IMR-90 (cell line): Measurements from ENCODE around the gene MAGI2. TPM values are rescaled to one million over a fixed set of nuclear protein-coding genes. Genes with fewer than 3 reads are reported as not detected.

ENCODE experiments used
- ATAC-seq: fragments of 200-7000 bp; cut with Tn5 transposase; 2 replicates; pipeline ENCODE4 v1.9.1; 2020; ENCODE audit warnings: low read depth, mild to moderate bottlenecking, moderate library complexity
- BruUV-seq: library from RNA; stranded (reverse); fragments of 400-500 nt; replicated peaks from 2 replicates; lab custom pipeline; 2021; lab: Mats Ljungman, UMichigan
- CTCF ChIA-PET: fragments of 300-600 bp; formaldehyde crosslinking; extraction: SDS; loops from one replicate; lab custom pipeline; 2021; ENCODE audit warnings: antibody characterized with exemption; lab: Yijun Ruan, JAX
- POLR2A ChIA-PET: fragments of 300-600 bp; sonication (Branson Sonifier 250); formaldehyde crosslinking; loops from one replicate; lab custom pipeline; 2022; ENCODE audit warnings: antibody characterized with exemption; ENCODE audit not compliant: unreplicated experiment; lab: Charles Lee
- DNase-seq: peaks from one replicate; pipeline ENCODE4 v3.0.0; 2013
- H2AFZ ChIP-seq: replicated peaks from 2 replicates; pipeline ENCODE3; 2013; ENCODE audit warnings: low read length, mild to moderate bottlenecking; ENCODE audit not compliant: poor library complexity
- H2AK5ac ChIP-seq: 2 replicates; pipeline ENCODE4 v1.6.1; 2013; ENCODE audit warnings: low read depth, low read length, inconsistent platforms
- H2AK9ac ChIP-seq: replicated peaks from 2 replicates; pipeline ENCODE3; 2013; ENCODE audit warnings: mild to moderate bottlenecking, low read depth, low read length, moderate library complexity; ENCODE audit not compliant: poor library complexity
- H2BK120ac ChIP-seq: 2 replicates; pipeline ENCODE4 v1.6.1; 2013; ENCODE audit warnings: low read depth, low read length, inconsistent platforms
- H2BK15ac ChIP-seq: 3 replicates; pipeline ENCODE4 v1.6.1; 2013; ENCODE audit warnings: low read depth, low read length, inconsistent platforms
- H2BK20ac ChIP-seq: 2 replicates; pipeline ENCODE4 v1.6.1; 2013; ENCODE audit warnings: low read depth, mild to moderate bottlenecking, inconsistent platforms, low read length, moderate library complexity
- H2BK5ac ChIP-seq: 2 replicates; pipeline ENCODE4 v1.6.1; 2013; ENCODE audit warnings: mild to moderate bottlenecking, low read depth, low read length, inconsistent platforms; ENCODE audit not compliant: poor library complexity, severe bottlenecking
- H3K14ac ChIP-seq: replicated peaks from 2 replicates; pipeline ENCODE4 v1.6.1; 2013; ENCODE audit warnings: low read depth, low read length, inconsistent platforms
- H3K18ac ChIP-seq: 2 replicates; pipeline ENCODE4 v1.6.1; 2013; ENCODE audit warnings: low read depth, low read length, control low read depth
- H3K23ac ChIP-seq: 2 replicates; pipeline ENCODE4 v1.6.1; 2013; ENCODE audit warnings: low read depth, low read length, inconsistent platforms
- H3K27ac ChIP-seq: 2 replicates; pipeline ENCODE4 v1.5.1; 2013; ENCODE audit warnings: mild to moderate bottlenecking, control low read depth, low read length; ENCODE audit not compliant: insufficient read depth
- H3K27me3 ChIP-seq: 2 replicates; pipeline ENCODE4 v1.6.1; 2013; ENCODE audit warnings: low read length; ENCODE audit not compliant: control insufficient read depth, insufficient read depth
- H3K36me3 ChIP-seq: 2 replicates; pipeline ENCODE4 v1.6.1; 2013; ENCODE audit warnings: low read length, mixed read lengths; ENCODE audit not compliant: control insufficient read depth, insufficient read depth
- H3K4ac ChIP-seq: 2 replicates; pipeline ENCODE4 v1.6.1; 2013; ENCODE audit warnings: low read depth, low read length, inconsistent platforms
- H3K4me1 ChIP-seq: 2 replicates; pipeline ENCODE4 v1.6.1; 2013; ENCODE audit warnings: low read length, mixed read lengths; ENCODE audit not compliant: control insufficient read depth, insufficient read depth
- H3K4me2 ChIP-seq: 2 replicates; pipeline ENCODE4 v1.6.1; 2013; ENCODE audit warnings: low read depth, mild to moderate bottlenecking, control low read depth, low read length, moderate library complexity
- H3K4me3 ChIP-seq: 2 replicates; pipeline ENCODE4 v1.5.1; 2013; ENCODE audit warnings: low read depth, mild to moderate bottlenecking, control low read depth, low read length, moderate library complexity; ENCODE audit not compliant: insufficient read depth
- H3K56ac ChIP-seq: 2 replicates; pipeline ENCODE4 v1.6.1; 2013; ENCODE audit warnings: low read length, inconsistent platforms; ENCODE audit not compliant: insufficient read depth; ENCODE audit errors: extremely low read depth
- H3K79me1 ChIP-seq, 2 experiments: 2 replicates each; pipeline ENCODE4 v1.6.1; 2013; ENCODE audit warnings: low read length in 2 of 2, inconsistent platforms in 1 of 2, low read depth in 1 of 2
- H3K9ac ChIP-seq: 2 replicates; pipeline ENCODE4 v1.6.1; 2013; ENCODE audit warnings: low read depth, low read length, control low read depth
- H3K9me1 ChIP-seq: 2 replicates; pipeline ENCODE4 v1.6.1; 2013; ENCODE audit warnings: low read length, inconsistent platforms; ENCODE audit not compliant: insufficient read depth
- H3K9me3 ChIP-seq: 2 replicates; pipeline ENCODE4 v1.6.1; 2013; ENCODE audit warnings: low read length; ENCODE audit not compliant: control insufficient read depth, insufficient read depth
- H4K20me1 ChIP-seq: 2 replicates; pipeline ENCODE4 v1.6.1; 2013; ENCODE audit warnings: low read length, inconsistent platforms; ENCODE audit not compliant: insufficient read depth
- H4K5ac ChIP-seq: 2 replicates; pipeline ENCODE4 v1.6.1; 2013; ENCODE audit warnings: mild to moderate bottlenecking, low read depth, low read length, control low read depth
- H4K8ac ChIP-seq, 2 experiments: 2 replicates each; pipeline ENCODE4 v1.6.1; 2013; ENCODE audit warnings: low read depth in 2 of 2, low read length in 2 of 2, control low read depth in 1 of 2, inconsistent platforms in 1 of 2
- H4K91ac ChIP-seq: 2 replicates; pipeline ENCODE4 v1.6.1; 2013; ENCODE audit warnings: low read depth, low read length, inconsistent platforms; ENCODE audit not compliant: insufficient read depth
- BHLHE40 ChIP-seq: fragments of 150-350 bp; IDR thresholded peaks from 2 replicates; pipeline ENCODE4 v1.6.1; 2016; ENCODE audit warnings: mild to moderate bottlenecking, low read depth, low read length
- CEBPB ChIP-seq: IDR thresholded peaks from 2 replicates; pipeline ENCODE4 v1.6.1; 2012; ENCODE audit warnings: low read depth, low read length, improper control_type of control experiment
- CHD1 ChIP-seq: IDR thresholded peaks from 2 replicates; pipeline ENCODE4 v1.6.1; 2012; ENCODE audit warnings: low read depth, low read length, improper control_type of control experiment
- FOS ChIP-seq: fragments of 150-350 bp; IDR thresholded peaks from 2 replicates; pipeline ENCODE4 v1.6.1; 2016; ENCODE audit warnings: low read depth, low read length
- MAFK ChIP-seq: IDR thresholded peaks from 2 replicates; pipeline ENCODE4 v1.6.1; 2012; ENCODE audit warnings: low read depth, low read length, improper control_type of control experiment
- MAZ ChIP-seq: IDR thresholded peaks from 2 replicates; pipeline ENCODE4 v1.6.1; 2012; ENCODE audit warnings: low read depth, mild to moderate bottlenecking, low read length, improper control_type of control experiment, moderate library complexity, borderline replicate concordance
- MXI1 ChIP-seq: IDR thresholded peaks from 2 replicates; pipeline ENCODE4 v1.6.1; 2012; ENCODE audit warnings: low read depth, mild to moderate bottlenecking, low read length, moderate library complexity, borderline replicate concordance
- NFE2L2 ChIP-seq: fragments of 150-350 bp; IDR thresholded peaks from 2 replicates; pipeline ENCODE4 v1.6.1; 2016; ENCODE audit warnings: low read depth, mild to moderate bottlenecking, low read length
- POLR2A ChIP-seq: IDR thresholded peaks from 2 replicates; pipeline ENCODE4 v1.6.1; 2012; ENCODE audit warnings: mild to moderate bottlenecking, low read depth, low read length
- RAD21 ChIP-seq: IDR thresholded peaks from 2 replicates; pipeline ENCODE4 v1.6.1; 2012; ENCODE audit warnings: low read length, improper control_type of control experiment
- RCOR1 ChIP-seq: IDR thresholded peaks from 2 replicates; pipeline ENCODE4 v1.6.1; 2012; ENCODE audit warnings: mild to moderate bottlenecking, low read length, improper control_type of control experiment; ENCODE audit not compliant: insufficient replicate concordance
- RFX5 ChIP-seq: IDR thresholded peaks from 2 replicates; pipeline ENCODE4 v1.8.0; 2012; ENCODE audit warnings: low read depth, mild to moderate bottlenecking, low read length, moderate library complexity
- SMC3 ChIP-seq: fragments of 150-350 bp; IDR thresholded peaks from 2 replicates; pipeline ENCODE4 v1.6.1; 2016; ENCODE audit warnings: low read depth, mild to moderate bottlenecking, antibody characterized with exemption, low read length, moderate library complexity
- WGBS, 2 experiments: methylation state at CpG; one replicate each; pipeline versions ENCODE4 v1.1.5 to v1.1.7; 2013; ENCODE audit warnings: missing lambda C conversion rate in 2 of 2; ENCODE audit not compliant: insufficient read length in 1 of 2; ENCODE audit errors: extremely low coverage in 2 of 2; 5-methylcytosine and 5-hydroxymethylcytosine counted together
- dilution Hi-C: fragments of 300-500 bp; cut with HindIII; formaldehyde crosslinking; loops from one replicate; pipeline ENCODE4 v1.14.3; 2018; ENCODE audit warnings: low sequenced_read_pairs; ENCODE audit not compliant: unreplicated experiment
- in situ Hi-C: fragments of 300-500 bp; cut with MboI; formaldehyde crosslinking; loops from 3 replicates; pipeline ENCODE4 v1.14.3; 2019; ENCODE audit warnings: low sequenced_read_pairs, inconsistent platforms, mixed read lengths
- intact Hi-C: fragments of 100-400 bp; cut with micrococcal nuclease; formaldehyde crosslinking; loops from 2 replicates; pipeline ENCODE4 v1.10.0; 2022
- polyA plus RNA-seq, 3 experiments: library from polyadenylated mRNA; depleted of rRNA; stranded (reverse); fragments of >200 nt; gene quantifications; 2 replicates each; pipeline ENCODE4 v1.2.3, GENCODE V29; 2012; ENCODE audit warnings: low replicate concordance in 1 of 3
- total RNA-seq: library from RNA; depleted of rRNA; stranded (reverse); fragments of >200 nt; gene quantifications from 2 replicates; pipeline ENCODE4 v1.2.3, GENCODE V29; 2012
- TF ChIP-seq, protein P1 (sequence below): fragments of 150-350 bp; IDR thresholded peaks from 2 replicates; pipeline ENCODE4 v1.6.1; 2017; ENCODE audit warnings: mild to moderate bottlenecking, antibody characterized with exemption, low read length, low read depth
- TF ChIP-seq, protein P2 (sequence below): fragments of 150-350 bp; IDR thresholded peaks from 2 replicates; pipeline ENCODE4 v1.6.1; 2016; ENCODE audit warnings: low read depth, mild to moderate bottlenecking, low read length, moderate library complexity, borderline replicate concordance
- TF ChIP-seq, protein P3 (sequence below): conservative IDR thresholded peaks from 2 replicates; pipeline ENCODE4 v1.5.1; 2012; ENCODE audit warnings: mild to moderate bottlenecking, low read depth, low read length, improper control_type of control experiment

The MAGI2 gene
- total and polyA plus RNA-seq, 2 of the 4 experiments (the other 2 are of a cell fraction), result 2.5 to 17.9 TPM

DNA sequence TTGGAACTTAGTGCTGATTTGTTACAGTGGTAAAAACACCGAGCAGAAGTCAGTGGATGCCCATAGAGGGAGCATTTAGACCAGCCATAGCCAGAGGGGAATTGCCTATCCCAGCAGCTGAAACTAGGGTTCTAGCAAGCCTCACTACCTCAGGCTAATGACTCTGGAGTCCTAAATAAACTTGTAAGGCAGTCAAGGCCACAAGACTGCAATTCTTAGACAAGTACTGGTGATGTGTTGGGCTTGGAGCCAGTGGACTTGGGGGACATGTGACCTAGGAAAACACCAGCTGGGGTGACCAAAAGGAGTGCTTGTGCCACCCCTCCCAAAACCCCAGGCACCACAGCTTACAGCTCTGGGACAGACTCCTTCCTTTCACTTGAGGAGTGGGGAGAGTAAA, 209.0 kb downstream of the MAGI2 start:
- 0 out of 2 replicates have a peak, but pooled peaks cover 6% of the 10 kb centered on the region for H3K9me1 ChIP-seq
- H2BK120ac ChIP-seq, result no peak overlapping the region
- no peak overlapping the region for H3K9ac ChIP-seq
- H2BK5ac ChIP-seq, result no peak overlapping the region
- peaks cover 5% of the 10 kb centered on the region; the same call in 1 of the 2 replicates for H3K4me1 ChIP-seq
- H3K36me3 ChIP-seq, result no peaks in the 10 kb centered on the region
- no CpG with 5 or more reads among the region's 1 CpG for WGBS, 2 experiments
- CTCF ChIA-PET, result no interaction called here
- H3K9me3 ChIP-seq, result no peaks in the 10 kb centered on the region
- H4K20me1 ChIP-seq, result 0 out of 2 replicates have a peak, but pooled peaks cover 4% of the 10 kb centered on the region
- ATAC-seq, result no peak
- no peak overlapping the region for H2BK15ac ChIP-seq
- H3K79me1 ChIP-seq, result peaks cover 11 to 36% of the 10 kb centered on the region in 2 experiments; a peak in 3 of 4 replicates
- no peak overlapping the region for H3K27ac ChIP-seq
- intact Hi-C loops (no loop called here), in situ Hi-C loops (no loop called here), dilution Hi-C loops (no loop called here)
- H2BK20ac ChIP-seq, result no peak overlapping the region
- no peak overlapping the region for H2AK5ac ChIP-seq
- H3K56ac ChIP-seq, result no peak overlapping the region
- H3K27me3 ChIP-seq, result no peaks in the 10 kb centered on the region
- H4K8ac ChIP-seq, result no peak overlapping the region
- TF ChIP-seq RAD21, result no peak
- TF ChIP-seq, protein P1, sequence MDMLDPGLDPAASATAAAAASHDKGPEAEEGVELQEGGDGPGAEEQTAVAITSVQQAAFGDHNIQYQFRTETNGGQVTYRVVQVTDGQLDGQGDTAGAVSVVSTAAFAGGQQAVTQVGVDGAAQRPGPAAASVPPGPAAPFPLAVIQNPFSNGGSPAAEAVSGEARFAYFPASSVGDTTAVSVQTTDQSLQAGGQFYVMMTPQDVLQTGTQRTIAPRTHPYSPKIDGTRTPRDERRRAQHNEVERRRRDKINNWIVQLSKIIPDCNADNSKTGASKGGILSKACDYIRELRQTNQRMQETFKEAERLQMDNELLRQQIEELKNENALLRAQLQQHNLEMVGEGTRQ, result no peak
- TF ChIP-seq RFX5, result no peak
- TF ChIP-seq MXI1, result no peak
- no peak for TF ChIP-seq MAZ
- no peak for TF ChIP-seq POLR2A
- TF ChIP-seq MAFK, result no peak
- TF ChIP-seq, protein P2, sequence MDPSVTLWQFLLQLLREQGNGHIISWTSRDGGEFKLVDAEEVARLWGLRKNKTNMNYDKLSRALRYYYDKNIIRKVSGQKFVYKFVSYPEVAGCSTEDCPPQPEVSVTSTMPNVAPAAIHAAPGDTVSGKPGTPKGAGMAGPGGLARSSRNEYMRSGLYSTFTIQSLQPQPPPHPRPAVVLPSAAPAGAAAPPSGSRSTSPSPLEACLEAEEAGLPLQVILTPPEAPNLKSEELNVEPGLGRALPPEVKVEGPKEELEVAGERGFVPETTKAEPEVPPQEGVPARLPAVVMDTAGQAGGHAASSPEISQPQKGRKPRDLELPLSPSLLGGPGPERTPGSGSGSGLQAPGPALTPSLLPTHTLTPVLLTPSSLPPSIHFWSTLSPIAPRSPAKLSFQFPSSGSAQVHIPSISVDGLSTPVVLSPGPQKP, result no peak
- no peak for TF ChIP-seq CEBPB
- no peak for TF ChIP-seq SMC3
- TF ChIP-seq RCOR1, result no peak
- TF ChIP-seq CHD1, result no peak
- TF ChIP-seq BHLHE40, result no peak
- TF ChIP-seq, protein P3, sequence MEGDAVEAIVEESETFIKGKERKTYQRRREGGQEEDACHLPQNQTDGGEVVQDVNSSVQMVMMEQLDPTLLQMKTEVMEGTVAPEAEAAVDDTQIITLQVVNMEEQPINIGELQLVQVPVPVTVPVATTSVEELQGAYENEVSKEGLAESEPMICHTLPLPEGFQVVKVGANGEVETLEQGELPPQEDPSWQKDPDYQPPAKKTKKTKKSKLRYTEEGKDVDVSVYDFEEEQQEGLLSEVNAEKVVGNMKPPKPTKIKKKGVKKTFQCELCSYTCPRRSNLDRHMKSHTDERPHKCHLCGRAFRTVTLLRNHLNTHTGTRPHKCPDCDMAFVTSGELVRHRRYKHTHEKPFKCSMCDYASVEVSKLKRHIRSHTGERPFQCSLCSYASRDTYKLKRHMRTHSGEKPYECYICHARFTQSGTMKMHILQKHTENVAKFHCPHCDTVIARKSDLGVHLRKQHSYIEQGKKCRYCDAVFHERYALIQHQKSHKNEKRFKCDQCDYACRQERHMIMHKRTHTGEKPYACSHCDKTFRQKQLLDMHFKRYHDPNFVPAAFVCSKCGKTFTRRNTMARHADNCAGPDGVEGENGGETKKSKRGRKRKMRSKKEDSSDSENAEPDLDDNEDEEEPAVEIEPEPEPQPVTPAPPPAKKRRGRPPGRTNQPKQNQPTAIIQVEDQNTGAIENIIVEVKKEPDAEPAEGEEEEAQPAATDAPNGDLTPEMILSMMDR, result no peak
- no peak for TF ChIP-seq NFE2L2
- no peak for TF ChIP-seq FOS
- H4K91ac ChIP-seq, result no peak overlapping the region
- H2AK9ac ChIP-seq, result no peak overlapping the region
- no peak overlapping the region for H2AFZ ChIP-seq
- H3K23ac ChIP-seq, result no peak overlapping the region
- H3K4me3 ChIP-seq, result no peak overlapping the region
- POLR2A ChIA-PET, result no interaction called here
- DNase-seq, result no peak
- H3K4me2 ChIP-seq, result no peak overlapping the region
- no TSS peak for BruUV-seq
- H3K4ac ChIP-seq, result no peak overlapping the region
- H3K14ac ChIP-seq, result no peak overlapping the region
- no peak overlapping the region for H4K5ac ChIP-seq
- no peak overlapping the region for H3K18ac ChIP-seq
